Subcutaneous abdominal adipose tissue (tissue), 5 donors: ENCODE measurements around the gene ZNF169.
"Not testable (repeated sequence)": the region's sequence is repeated elsewhere in the genome, so short reads cannot be mapped to it uniquely, and the experiment has no call there.

ENCODE experiments used
- H3K27ac ChIP-seq: one replicate; pipeline ENCODE4 v1.7.0; 2013; ENCODE audit warnings: low read depth, mild to moderate bottlenecking, inconsistent platforms, low read length, moderate library complexity
- H3K27me3 ChIP-seq, 5 donors: one replicate each; pipeline ENCODE4 v1.7.0; 2013; ENCODE audit warnings: low read length in 5 of 5, inconsistent platforms in 1 of 5; ENCODE audit not compliant: control insufficient read depth in 5 of 5, insufficient read depth in 4 of 5
- H3K36me3 ChIP-seq, 5 donors: one replicate each; pipeline ENCODE4 v1.7.0; 2013; ENCODE audit warnings: low read length in 5 of 5; ENCODE audit not compliant: control insufficient read depth in 5 of 5, insufficient read depth in 5 of 5
- H3K4me1 ChIP-seq, 5 donors: one replicate each; pipeline ENCODE4 v1.7.0; 2013; ENCODE audit warnings: low read length in 5 of 5, mild to moderate bottlenecking in 3 of 5, moderate library complexity in 1 of 5; ENCODE audit not compliant: control insufficient read depth in 5 of 5, insufficient read depth in 5 of 5
- H3K4me3 ChIP-seq, 5 donors: one replicate each; pipeline ENCODE4 v1.7.0; 2013; ENCODE audit warnings: low read length in 5 of 5, low read depth in 1 of 5
- H3K9ac ChIP-seq, 5 donors: one replicate each; pipeline ENCODE4 v1.7.0; 2013; ENCODE audit warnings: low read length in 5 of 5, mild to moderate bottlenecking in 4 of 5, moderate library complexity in 3 of 5
- H3K9me3 ChIP-seq, 5 donors: one replicate each; pipeline ENCODE4 v1.7.0; 2013; ENCODE audit warnings: low read length in 5 of 5; ENCODE audit not compliant: control insufficient read depth in 5 of 5
- donor health status: healthy.
- donor health status: healthy.
- donor health status: healthy.
- donor health status: healthy.
- donor health status: healthy.

The ZNF169 gene

GRCh38 chr9:94241098-94241497 lies 18.0 kb upstream of the ZNF169 start:
- H3K9ac ChIP-seq, H3K27me3 ChIP-seq, H3K9me3 ChIP-seq, H3K36me3 ChIP-seq, H3K4me3 ChIP-seq, H3K27ac ChIP-seq, H3K4me1 ChIP-seq: not testable (repeated sequence)

GRCh38 chr9:94245651-94246050 lies 13.4 kb upstream of the ZNF169 start:
- Histone ChIP-seq H3K27me3 (no peaks in the 10 kb centered on the region), H3K9ac (no peak overlapping the region), H3K9me3 (no peaks in the 10 kb centered on the region), H3K4me3 (no peak overlapping the region), H3K36me3 (no peaks in the 10 kb centered on the region), H3K4me1 (no peaks in the 10 kb centered on the region), H3K27ac (no peak overlapping the region)

GRCh38 chr9:94250456-94250855 lies 8.6 kb upstream of the ZNF169 start:
- Histone ChIP-seq H3K4me3 (no peak overlapping the region), H3K27ac (no peak overlapping the region), H3K9me3 (no peaks in the 10 kb centered on the region), H3K36me3 (no peaks in the 10 kb centered on the region), H3K4me1 (no peaks in the 10 kb centered on the region), H3K27me3 (no peaks in the 10 kb centered on the region), H3K9ac (no peak overlapping the region)

GRCh38 chr9:94256007-94256406 lies 3.1 kb upstream of the ZNF169 start:
- Histone ChIP-seq H3K4me3 (no peak overlapping the region), H3K27ac (no peak overlapping the region), H3K9me3 (no peaks in the 10 kb centered on the region), H3K4me1 (peaks cover 0 to 15% (median 9%) of the 10 kb centered on the region in 5 donors), H3K36me3 (no peaks in the 10 kb centered on the region), H3K9ac (no peak overlapping the region), H3K27me3 (no peaks in the 10 kb centered on the region)

GRCh38 chr9:94265626-94266402 lies 6.7 kb downstream of the ZNF169 start:
- not testable (repeated sequence) for H3K27me3 ChIP-seq, H3K4me1 ChIP-seq, H3K36me3 ChIP-seq, H3K9me3 ChIP-seq, H3K4me3 ChIP-seq, H3K27ac ChIP-seq, H3K9ac ChIP-seq

- H3K4me3 ChIP-seq: no peak overlapping the region
- H3K9me3 ChIP-seq: peaks cover 0 to 9% (median 3%) of the 10 kb centered on the region in 5 donors
- no peak overlapping the region for H3K9ac ChIP-seq
- no peaks in the 10 kb centered on the region for H3K27me3 ChIP-seq
- H3K4me1 ChIP-seq: peaks cover 0 to 2% (median 0%) of the 10 kb centered on the region in 5 donors
- no peak overlapping the region for H3K27ac ChIP-seq
- no peaks in the 10 kb centered on the region for H3K36me3 ChIP-seq
Observed at GRCh38 chr9:94269264-94269663, 10.2 kb downstream of the ZNF169 start.

- peaks cover 0 to 2% (median 0%) of the 10 kb centered on the region in 5 donors for H3K4me1 ChIP-seq
- H3K4me3 ChIP-seq: no peak overlapping the region
- H3K9me3 ChIP-seq: peaks cover 0 to 9% (median 3%) of the 10 kb centered on the region in 5 donors
- no peaks in the 10 kb centered on the region for H3K36me3 ChIP-seq
- no peak overlapping the region for H3K27ac ChIP-seq
- H3K27me3 ChIP-seq: no peaks in the 10 kb centered on the region
- H3K9ac ChIP-seq: no peak overlapping the region
Observed at GRCh38 chr9:94270009-94270408, 10.9 kb downstream of the ZNF169 start.

GRCh38 chr9:94277029-94277428 lies 17.9 kb downstream of the ZNF169 start:
- not testable (repeated sequence) for H3K9me3 ChIP-seq, H3K4me1 ChIP-seq, H3K4me3 ChIP-seq, H3K9ac ChIP-seq, H3K27ac ChIP-seq, H3K27me3 ChIP-seq
- H3K36me3 ChIP-seq: peaks cover 11 to 22% (median 17%) of the 10 kb centered on the region in 5 donors

- peaks cover 0 to 4% (median 0%) of the 10 kb centered on the region in 5 donors for H3K9me3 ChIP-seq
- H3K36me3 ChIP-seq: peaks cover 11 to 22% (median 17%) of the 10 kb centered on the region in 5 donors
- no peaks in the 10 kb centered on the region for H3K27me3 ChIP-seq
- H3K9ac ChIP-seq: no peak overlapping the region
- no peak overlapping the region for H3K4me3 ChIP-seq
- no peak overlapping the region for H3K27ac ChIP-seq
- H3K4me1 ChIP-seq: no peaks in the 10 kb centered on the region
Observed at GRCh38 chr9:94277885-94278536, 18.9 kb downstream of the ZNF169 start.

GRCh38 chr9:94280409-94280989 lies 21.4 kb downstream of the ZNF169 start:
- no peaks in the 10 kb centered on the region for H3K27me3 ChIP-seq
- H3K27ac ChIP-seq: no peak overlapping the region
- peaks cover 11 to 22% (median 17%) of the 10 kb centered on the region in 5 donors for H3K36me3 ChIP-seq
- no peaks in the 10 kb centered on the region for H3K4me1 ChIP-seq
- no peak overlapping the region for H3K9ac ChIP-seq
- H3K4me3 ChIP-seq: no peak overlapping the region
- peaks cover 0 to 4% (median 0%) of the 10 kb centered on the region in 5 donors for H3K9me3 ChIP-seq
